IMR-90 (cell line): ENCODE results near the gene SLC47A2. TPM values are rescaled to one million over a fixed set of nuclear protein-coding genes. Genes with fewer than 3 reads are reported as not detected.

ENCODE experiments used
- ATAC-seq: fragments of 200-7000 bp; cut with Tn5 transposase; 2 replicates; pipeline ENCODE4 v1.9.1; 2020; ENCODE audit warnings: low read depth, mild to moderate bottlenecking, moderate library complexity
- BruUV-seq: library from RNA; stranded (reverse); fragments of 400-500 nt; replicated peaks from 2 replicates; lab custom pipeline; 2021; lab: Mats Ljungman, UMichigan
- CTCF ChIA-PET: fragments of 300-600 bp; formaldehyde crosslinking; extraction: SDS; loops from one replicate; lab custom pipeline; 2021; ENCODE audit warnings: antibody characterized with exemption; lab: Yijun Ruan, JAX
- POLR2A ChIA-PET: fragments of 300-600 bp; sonication (Branson Sonifier 250); formaldehyde crosslinking; loops from one replicate; lab custom pipeline; 2022; ENCODE audit warnings: antibody characterized with exemption; ENCODE audit not compliant: unreplicated experiment; lab: Charles Lee
- DNase-seq: peaks from one replicate; pipeline ENCODE4 v3.0.0; 2013
- H2AFZ ChIP-seq: replicated peaks from 2 replicates; pipeline ENCODE3; 2013; ENCODE audit warnings: low read length, mild to moderate bottlenecking; ENCODE audit not compliant: poor library complexity
- H2AK5ac ChIP-seq: 2 replicates; pipeline ENCODE4 v1.6.1; 2013; ENCODE audit warnings: low read depth, low read length, inconsistent platforms
- H2AK9ac ChIP-seq: replicated peaks from 2 replicates; pipeline ENCODE3; 2013; ENCODE audit warnings: mild to moderate bottlenecking, low read depth, low read length, moderate library complexity; ENCODE audit not compliant: poor library complexity
- H2BK120ac ChIP-seq: 2 replicates; pipeline ENCODE4 v1.6.1; 2013; ENCODE audit warnings: low read depth, low read length, inconsistent platforms
- H2BK15ac ChIP-seq: 3 replicates; pipeline ENCODE4 v1.6.1; 2013; ENCODE audit warnings: low read depth, low read length, inconsistent platforms
- H2BK20ac ChIP-seq: 2 replicates; pipeline ENCODE4 v1.6.1; 2013; ENCODE audit warnings: low read depth, mild to moderate bottlenecking, inconsistent platforms, low read length, moderate library complexity
- H2BK5ac ChIP-seq: 2 replicates; pipeline ENCODE4 v1.6.1; 2013; ENCODE audit warnings: mild to moderate bottlenecking, low read depth, low read length, inconsistent platforms; ENCODE audit not compliant: poor library complexity, severe bottlenecking
- H3K14ac ChIP-seq: replicated peaks from 2 replicates; pipeline ENCODE4 v1.6.1; 2013; ENCODE audit warnings: low read depth, low read length, inconsistent platforms
- H3K18ac ChIP-seq: 2 replicates; pipeline ENCODE4 v1.6.1; 2013; ENCODE audit warnings: low read depth, low read length, control low read depth
- H3K23ac ChIP-seq: 2 replicates; pipeline ENCODE4 v1.6.1; 2013; ENCODE audit warnings: low read depth, low read length, inconsistent platforms
- H3K27ac ChIP-seq: 2 replicates; pipeline ENCODE4 v1.5.1; 2013; ENCODE audit warnings: mild to moderate bottlenecking, control low read depth, low read length; ENCODE audit not compliant: insufficient read depth
- H3K27me3 ChIP-seq: 2 replicates; pipeline ENCODE4 v1.6.1; 2013; ENCODE audit warnings: low read length; ENCODE audit not compliant: control insufficient read depth, insufficient read depth
- H3K36me3 ChIP-seq: 2 replicates; pipeline ENCODE4 v1.6.1; 2013; ENCODE audit warnings: low read length, mixed read lengths; ENCODE audit not compliant: control insufficient read depth, insufficient read depth
- H3K4ac ChIP-seq: 2 replicates; pipeline ENCODE4 v1.6.1; 2013; ENCODE audit warnings: low read depth, low read length, inconsistent platforms
- H3K4me1 ChIP-seq: 2 replicates; pipeline ENCODE4 v1.6.1; 2013; ENCODE audit warnings: low read length, mixed read lengths; ENCODE audit not compliant: control insufficient read depth, insufficient read depth
- H3K4me2 ChIP-seq: 2 replicates; pipeline ENCODE4 v1.6.1; 2013; ENCODE audit warnings: low read depth, mild to moderate bottlenecking, control low read depth, low read length, moderate library complexity
- H3K4me3 ChIP-seq: 2 replicates; pipeline ENCODE4 v1.5.1; 2013; ENCODE audit warnings: low read depth, mild to moderate bottlenecking, control low read depth, low read length, moderate library complexity; ENCODE audit not compliant: insufficient read depth
- H3K56ac ChIP-seq: 2 replicates; pipeline ENCODE4 v1.6.1; 2013; ENCODE audit warnings: low read length, inconsistent platforms; ENCODE audit not compliant: insufficient read depth; ENCODE audit errors: extremely low read depth
- H3K79me1 ChIP-seq, 2 experiments: 2 replicates each; pipeline ENCODE4 v1.6.1; 2013; ENCODE audit warnings: low read length in 2 of 2, inconsistent platforms in 1 of 2, low read depth in 1 of 2
- H3K9ac ChIP-seq: 2 replicates; pipeline ENCODE4 v1.6.1; 2013; ENCODE audit warnings: low read depth, low read length, control low read depth
- H3K9me1 ChIP-seq: 2 replicates; pipeline ENCODE4 v1.6.1; 2013; ENCODE audit warnings: low read length, inconsistent platforms; ENCODE audit not compliant: insufficient read depth
- H3K9me3 ChIP-seq: 2 replicates; pipeline ENCODE4 v1.6.1; 2013; ENCODE audit warnings: low read length; ENCODE audit not compliant: control insufficient read depth, insufficient read depth
- H4K20me1 ChIP-seq: 2 replicates; pipeline ENCODE4 v1.6.1; 2013; ENCODE audit warnings: low read length, inconsistent platforms; ENCODE audit not compliant: insufficient read depth
- H4K5ac ChIP-seq: 2 replicates; pipeline ENCODE4 v1.6.1; 2013; ENCODE audit warnings: mild to moderate bottlenecking, low read depth, low read length, control low read depth
- H4K8ac ChIP-seq, 2 experiments: 2 replicates each; pipeline ENCODE4 v1.6.1; 2013; ENCODE audit warnings: low read depth in 2 of 2, low read length in 2 of 2, control low read depth in 1 of 2, inconsistent platforms in 1 of 2
- H4K91ac ChIP-seq: 2 replicates; pipeline ENCODE4 v1.6.1; 2013; ENCODE audit warnings: low read depth, low read length, inconsistent platforms; ENCODE audit not compliant: insufficient read depth
- BHLHE40 ChIP-seq: fragments of 150-350 bp; IDR thresholded peaks from 2 replicates; pipeline ENCODE4 v1.6.1; 2016; ENCODE audit warnings: mild to moderate bottlenecking, low read depth, low read length
- CHD1 ChIP-seq: IDR thresholded peaks from 2 replicates; pipeline ENCODE4 v1.6.1; 2012; ENCODE audit warnings: low read depth, low read length, improper control_type of control experiment
- CTCF ChIP-seq: conservative IDR thresholded peaks from 2 replicates; pipeline ENCODE4 v1.5.1; 2012; ENCODE audit warnings: mild to moderate bottlenecking, low read depth, low read length, improper control_type of control experiment
- ELK1 ChIP-seq: fragments of 150-350 bp; IDR thresholded peaks from 2 replicates; pipeline ENCODE4 v1.6.1; 2016; ENCODE audit warnings: low read depth, mild to moderate bottlenecking, low read length, moderate library complexity, borderline replicate concordance
- FOS ChIP-seq: fragments of 150-350 bp; IDR thresholded peaks from 2 replicates; pipeline ENCODE4 v1.6.1; 2016; ENCODE audit warnings: low read depth, low read length
- MAFK ChIP-seq: IDR thresholded peaks from 2 replicates; pipeline ENCODE4 v1.6.1; 2012; ENCODE audit warnings: low read depth, low read length, improper control_type of control experiment
- MAZ ChIP-seq: IDR thresholded peaks from 2 replicates; pipeline ENCODE4 v1.6.1; 2012; ENCODE audit warnings: low read depth, mild to moderate bottlenecking, low read length, improper control_type of control experiment, moderate library complexity, borderline replicate concordance
- POLR2A ChIP-seq: IDR thresholded peaks from 2 replicates; pipeline ENCODE4 v1.6.1; 2012; ENCODE audit warnings: mild to moderate bottlenecking, low read depth, low read length
- RAD21 ChIP-seq: IDR thresholded peaks from 2 replicates; pipeline ENCODE4 v1.6.1; 2012; ENCODE audit warnings: low read length, improper control_type of control experiment
- RCOR1 ChIP-seq: IDR thresholded peaks from 2 replicates; pipeline ENCODE4 v1.6.1; 2012; ENCODE audit warnings: mild to moderate bottlenecking, low read length, improper control_type of control experiment; ENCODE audit not compliant: insufficient replicate concordance
- RFX5 ChIP-seq: IDR thresholded peaks from 2 replicates; pipeline ENCODE4 v1.8.0; 2012; ENCODE audit warnings: low read depth, mild to moderate bottlenecking, low read length, moderate library complexity
- SMC3 ChIP-seq: fragments of 150-350 bp; IDR thresholded peaks from 2 replicates; pipeline ENCODE4 v1.6.1; 2016; ENCODE audit warnings: low read depth, mild to moderate bottlenecking, antibody characterized with exemption, low read length, moderate library complexity
- WGBS, 2 experiments: methylation state at CpG; one replicate each; pipeline versions ENCODE4 v1.1.5 to v1.1.7; 2013; ENCODE audit warnings: missing lambda C conversion rate in 2 of 2; ENCODE audit not compliant: insufficient read length in 1 of 2; ENCODE audit errors: extremely low coverage in 2 of 2; 5-methylcytosine and 5-hydroxymethylcytosine counted together
- dilution Hi-C: fragments of 300-500 bp; cut with HindIII; formaldehyde crosslinking; loops from one replicate; pipeline ENCODE4 v1.14.3; 2018; ENCODE audit warnings: low sequenced_read_pairs; ENCODE audit not compliant: unreplicated experiment
- in situ Hi-C: fragments of 300-500 bp; cut with MboI; formaldehyde crosslinking; loops from 3 replicates; pipeline ENCODE4 v1.14.3; 2019; ENCODE audit warnings: low sequenced_read_pairs, inconsistent platforms, mixed read lengths
- intact Hi-C: fragments of 100-400 bp; cut with micrococcal nuclease; formaldehyde crosslinking; loops from 2 replicates; pipeline ENCODE4 v1.10.0; 2022
- polyA plus RNA-seq, 3 experiments: library from polyadenylated mRNA; depleted of rRNA; stranded (reverse); fragments of >200 nt; gene quantifications; 2 replicates each; pipeline ENCODE4 v1.2.3, GENCODE V29; 2012; ENCODE audit warnings: low replicate concordance in 1 of 3
- total RNA-seq: library from RNA; depleted of rRNA; stranded (reverse); fragments of >200 nt; gene quantifications from 2 replicates; pipeline ENCODE4 v1.2.3, GENCODE V29; 2012

SLC47A2 gene
- total and polyA plus RNA-seq, 2 of the 4 experiments (the other 2 are of a cell fraction), result not detected

DNA sequence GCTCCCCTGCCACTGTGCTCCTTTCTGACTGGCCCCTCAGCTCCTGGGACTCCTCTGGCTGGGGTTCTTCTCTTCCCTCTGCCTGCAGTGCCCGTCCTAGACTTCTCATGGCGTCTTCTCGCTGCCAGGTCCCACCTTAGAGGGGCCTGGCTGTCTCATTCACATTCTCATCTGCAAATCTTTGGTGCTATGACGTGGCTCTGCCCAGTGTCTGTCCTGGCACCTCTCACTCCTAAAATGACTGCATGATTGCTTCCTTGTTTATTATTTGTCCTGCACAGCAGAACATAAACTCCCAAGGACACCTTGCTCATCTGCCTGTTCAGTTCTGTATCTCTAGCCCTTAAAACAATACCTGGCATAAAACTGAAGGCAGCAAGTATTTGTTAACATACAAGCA, 86.3 kb downstream of the SLC47A2 start:
- H3K27me3 ChIP-seq, result peaks cover 11% of the 10 kb centered on the region
- H3K14ac ChIP-seq, result no peak overlapping the region
- ATAC-seq (no peak), DNase-seq (no peak)
- no TSS peak for BruUV-seq
- 45% methylated on average over 4 of the region's 4 CpGs; no CpG with 5 or more reads in 1 of the 2 experiments for WGBS, 2 experiments
- no peak overlapping the region for H4K5ac ChIP-seq
- no peak overlapping the region for H2BK120ac ChIP-seq
- ChIA-PET CTCF (no interaction called here), POLR2A (interaction anchor here (0.6 kb wide), 1 partner anchor 128 kb away, joined by 3 read pairs; no protein-coding TSS in a partner anchor)
- H4K91ac ChIP-seq, result no peak overlapping the region
- no peaks in the 10 kb centered on the region for H3K9me3 ChIP-seq
- H2AK9ac ChIP-seq, result no peak overlapping the region
- H2AK5ac ChIP-seq, result no peak overlapping the region
- no peaks in the 10 kb centered on the region for H3K36me3 ChIP-seq
- no peak overlapping the region for H3K4me3 ChIP-seq
- no peak overlapping the region for H2BK15ac ChIP-seq
- H2BK5ac ChIP-seq, result no peak overlapping the region
- H3K4me2 ChIP-seq, result no peak overlapping the region
- no peak overlapping the region for H3K9ac ChIP-seq
- dilution Hi-C loops, result no loop called here
- H2AFZ ChIP-seq, result no peak overlapping the region
- no peak overlapping the region for H2BK20ac ChIP-seq
- no peak overlapping the region for H3K27ac ChIP-seq
- H3K9me1 ChIP-seq, result no peaks in the 10 kb centered on the region
- no peaks in the 10 kb centered on the region for H3K79me1 ChIP-seq
- no peak overlapping the region for H3K23ac ChIP-seq
- H3K4me1 ChIP-seq, result no peaks in the 10 kb centered on the region
- H3K56ac ChIP-seq, result no peak overlapping the region
- TF ChIP-seq CTCF (no peak), CHD1 (no peak), SMC3 (no peak), ELK1 (no peak), MAZ (no peak), MAFK (no peak), RAD21 (no peak), BHLHE40 (no peak), FOS (no peak), RFX5 (no peak), RCOR1 (no peak), POLR2A (no peak)
- H3K4ac ChIP-seq, result no peak overlapping the region
- H4K8ac ChIP-seq, result no peak overlapping the region
- H4K20me1 ChIP-seq, result no peaks in the 10 kb centered on the region
- intact Hi-C loops, result no loop called here
- in situ Hi-C loops, result no loop called here
- no peak overlapping the region for H3K18ac ChIP-seq
